PC-3 (cell line): ENCODE data around the gene FFAR1. TPM values are rescaled to one million over a fixed set of nuclear protein-coding genes. Genes with fewer than 3 reads are reported as not detected.

Source experiments
- ATAC-seq: fragments of 200-7000 bp; cut with Tn5 transposase; 2 replicates; pipeline ENCODE4 v1.9.1; 2020; ENCODE audit warnings: mild to moderate bottlenecking, moderate library complexity
- BruUV-seq: library from RNA; stranded (reverse); fragments of 400-500 nt; replicated peaks from 2 replicates; lab custom pipeline; 2021; lab: Mats Ljungman, UMichigan
- CTCF ChIA-PET: fragments of 300-600 bp; sonication (Branson Sonifier 250); formaldehyde crosslinking; loops from one replicate; lab custom pipeline; 2022; ENCODE audit warnings: antibody characterized with exemption; lab: Charles Lee
- POLR2A ChIA-PET: fragments of 300-600 bp; sonication (Branson Sonifier 250); formaldehyde crosslinking; loops from one replicate; lab custom pipeline; 2022; ENCODE audit warnings: antibody characterized with exemption; ENCODE audit not compliant: unreplicated experiment; lab: Charles Lee
- DNase-seq: peaks from one replicate; pipeline ENCODE4 v3.0.0-alpha.2; 2015
- H2AFZ ChIP-seq: fragments of 300-600 bp; sonication (generic); 2 replicates; pipeline ENCODE4 v1.6.0; 2016; ENCODE audit warnings: antibody characterized with exemption, low read length
- H3F3A ChIP-seq: fragments of 300-600 bp; sonication (generic); one replicate; pipeline ENCODE4 v1.6.0; 2017; ENCODE audit warnings: antibody characterized with exemption, low read length, control low read depth, mild to moderate bottlenecking; ENCODE audit not compliant: unreplicated experiment
- H3K27ac ChIP-seq: fragments of 300-600 bp; sonication (generic); 2 replicates; pipeline ENCODE4 v1.5.1; 2016; ENCODE audit warnings: mild to moderate bottlenecking, low read length
- H3K27me3 ChIP-seq: fragments of 300-600 bp; sonication (generic); 2 replicates; pipeline ENCODE4 v1.6.1; 2016; ENCODE audit warnings: low read length, mixed read lengths
- H3K36me3 ChIP-seq: fragments of 300-600 bp; sonication (generic); 2 replicates; pipeline ENCODE4 v1.6.1; 2016; ENCODE audit warnings: low read depth, mixed run types, low read length, mixed read lengths
- H3K4me1 ChIP-seq: fragments of 300-600 bp; sonication (generic); 2 replicates; pipeline ENCODE4 v1.5.1; 2016; ENCODE audit warnings: low read length; ENCODE audit not compliant: insufficient read depth
- H3K4me2 ChIP-seq: fragments of 300-600 bp; sonication (generic); 2 replicates; pipeline ENCODE4 v1.6.0; 2016; ENCODE audit warnings: low read length
- H3K4me3 ChIP-seq: fragments of 300-600 bp; sonication (generic); 2 replicates; pipeline ENCODE4 v1.5.1; 2016; ENCODE audit warnings: mild to moderate bottlenecking, low read length, mixed read lengths
- H3K79me2 ChIP-seq: fragments of 300-600 bp; sonication (generic); 2 replicates; pipeline ENCODE4 v1.6.1; 2017; ENCODE audit warnings: low read length, mixed read lengths
- H3K9ac ChIP-seq: fragments of 300-600 bp; sonication (generic); 2 replicates; pipeline ENCODE4 v1.6.0; 2016; ENCODE audit warnings: mild to moderate bottlenecking, low read length
- H3K9me2 ChIP-seq: fragments of 300-600 bp; sonication (generic); replicated peaks from 2 replicates; pipeline ENCODE4 v1.6.1; 2016; ENCODE audit warnings: mixed run types, low read length, mixed read lengths
- H3K9me3 ChIP-seq: fragments of 300-600 bp; sonication (generic); 2 replicates; pipeline ENCODE4 v1.6.1; 2016; ENCODE audit warnings: low read length, mixed read lengths
- H4K20me1 ChIP-seq: fragments of 300-600 bp; sonication (generic); 2 replicates; pipeline ENCODE4 v1.6.1; 2016; ENCODE audit warnings: low read length, mixed read lengths
- EZH2 ChIP-seq: fragments of 300-600 bp; sonication (generic); IDR thresholded peaks from one replicate; pipeline ENCODE4 v1.6.1; 2017; ENCODE audit warnings: antibody characterized with exemption, mild to moderate bottlenecking, low read length; ENCODE audit not compliant: unreplicated experiment
- EZH2phosphoT487 ChIP-seq: fragments of 300-600 bp; sonication (generic); IDR thresholded peaks from 2 replicates; pipeline ENCODE4 v1.6.1; 2018; ENCODE audit warnings: mild to moderate bottlenecking, antibody characterized with exemption, low read length, borderline replicate concordance
- intact Hi-C: fragments of 100-400 bp; cut with micrococcal nuclease; formaldehyde crosslinking; loops from 2 replicates; pipeline ENCODE4 v1.9.0; 2023
- total RNA-seq: library from RNA; depleted of rRNA; stranded (reverse); fragments of >200 nt; gene quantifications from 2 replicates; pipeline ENCODE4 v1.2.3, GENCODE V29; 2014
- TF ChIP-seq, protein P1 (sequence below): fragments of 300-600 bp; sonication (generic); conservative IDR thresholded peaks from 2 replicates; pipeline ENCODE4 v1.5.1; 2017; ENCODE audit warnings: antibody characterized with exemption, low read depth, mild to moderate bottlenecking, low read length

Gene FFAR1
- total RNA-seq, 1 experiment from 2014 or later = not detected

GRCh38 chr19:35363711-35364425 is 16.2 kb downstream of the FFAR1 start:
- Histone ChIP-seq H3K9me2 (no peaks in the 10 kb centered on the region), H3K4me1 (no peaks in the 10 kb centered on the region), H3K9ac (no peak overlapping the region), H3K36me3 (no peaks in the 10 kb centered on the region), H3K27ac (no peak overlapping the region), H3K9me3 (no peaks in the 10 kb centered on the region), H3K79me2 (no peaks in the 10 kb centered on the region), H3K27me3 (no peaks in the 10 kb centered on the region), H3K4me3 (no peak overlapping the region), H4K20me1 (no peaks in the 10 kb centered on the region), H2AFZ (no peak overlapping the region), H3K4me2 (no peak overlapping the region), H3F3A (no peaks in the 10 kb centered on the region)
- TF ChIP-seq, protein P1, sequence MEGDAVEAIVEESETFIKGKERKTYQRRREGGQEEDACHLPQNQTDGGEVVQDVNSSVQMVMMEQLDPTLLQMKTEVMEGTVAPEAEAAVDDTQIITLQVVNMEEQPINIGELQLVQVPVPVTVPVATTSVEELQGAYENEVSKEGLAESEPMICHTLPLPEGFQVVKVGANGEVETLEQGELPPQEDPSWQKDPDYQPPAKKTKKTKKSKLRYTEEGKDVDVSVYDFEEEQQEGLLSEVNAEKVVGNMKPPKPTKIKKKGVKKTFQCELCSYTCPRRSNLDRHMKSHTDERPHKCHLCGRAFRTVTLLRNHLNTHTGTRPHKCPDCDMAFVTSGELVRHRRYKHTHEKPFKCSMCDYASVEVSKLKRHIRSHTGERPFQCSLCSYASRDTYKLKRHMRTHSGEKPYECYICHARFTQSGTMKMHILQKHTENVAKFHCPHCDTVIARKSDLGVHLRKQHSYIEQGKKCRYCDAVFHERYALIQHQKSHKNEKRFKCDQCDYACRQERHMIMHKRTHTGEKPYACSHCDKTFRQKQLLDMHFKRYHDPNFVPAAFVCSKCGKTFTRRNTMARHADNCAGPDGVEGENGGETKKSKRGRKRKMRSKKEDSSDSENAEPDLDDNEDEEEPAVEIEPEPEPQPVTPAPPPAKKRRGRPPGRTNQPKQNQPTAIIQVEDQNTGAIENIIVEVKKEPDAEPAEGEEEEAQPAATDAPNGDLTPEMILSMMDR = no peak
- TF ChIP-seq EZH2 (no peak), EZH2phosphoT487 (no peak)
- no TSS peak for BruUV-seq
- DNase-seq (no peak), ATAC-seq (no peak)
- POLR2A ChIA-PET = no interaction called here
- CTCF ChIA-PET = no interaction called here
- intact Hi-C loops = no loop called here

DNA sequence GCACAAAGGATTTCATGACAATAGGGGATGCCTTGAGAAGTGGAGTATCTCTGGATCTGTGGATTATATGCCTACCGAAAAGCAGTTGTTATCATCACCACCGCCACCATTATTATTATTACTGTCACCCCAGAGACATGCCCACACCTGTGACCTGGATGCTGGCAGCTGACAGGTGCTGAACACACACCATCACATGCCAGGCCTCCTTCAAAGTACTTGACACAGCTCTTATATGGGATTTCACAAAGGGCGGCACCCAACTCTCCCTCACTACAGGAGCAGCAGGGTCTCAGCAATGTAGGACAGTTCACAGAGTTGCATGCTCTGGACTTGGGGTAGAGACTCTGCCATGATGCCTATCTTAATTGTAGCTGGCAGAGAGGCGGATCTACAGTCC is 17.6 kb downstream of the FFAR1 start:
- CTCF ChIA-PET = no interaction called here
- no TSS peak for BruUV-seq
- intact Hi-C loops = no loop called here

More for the DNA sequence above, 17.6 kb downstream of the FFAR1 start:
- no peaks in the 10 kb centered on the region for H3K4me1 ChIP-seq
- H3K4me2 ChIP-seq = no peak overlapping the region
- no peaks in the 10 kb centered on the region for H3K9me2 ChIP-seq
- H2AFZ ChIP-seq = no peak overlapping the region
- H3K79me2 ChIP-seq = no peaks in the 10 kb centered on the region
- TF ChIP-seq EZH2 = no peak
- no peak for TF ChIP-seq EZH2phosphoT487
- TF ChIP-seq, protein P1 = no peak
- H3K4me3 ChIP-seq = no peak overlapping the region
- H3K27me3 ChIP-seq = no peaks in the 10 kb centered on the region
- POLR2A ChIA-PET = no interaction called here
- no peak for ATAC-seq
- H3K36me3 ChIP-seq = no peaks in the 10 kb centered on the region
- no peaks in the 10 kb centered on the region for H3K9me3 ChIP-seq
- H3F3A ChIP-seq = no peaks in the 10 kb centered on the region
- no peak overlapping the region for H3K27ac ChIP-seq
- no peak for DNase-seq
- no peaks in the 10 kb centered on the region for H4K20me1 ChIP-seq
- no peak overlapping the region for H3K9ac ChIP-seq
